Activated CD8-positive, alpha-beta T cell treated with anti-CD3 and anti-CD28 coated beads for 36 hours (primary cell): ENCODE measurements around the gene ALPK1. TPM values are rescaled to one million over a fixed set of nuclear protein-coding genes. Genes with fewer than 3 reads are reported as not detected.

Experiments
- ATAC-seq: fragments of 200-7000 bp; cut with Tn5 transposase; one replicate; pipeline ENCODE4 v1.10.0; 2021; ENCODE audit warnings: mild to moderate bottlenecking, moderate library complexity
- CTCF ChIA-PET: fragments of 350-600 bp; sonication (Branson Sonifier 250); formaldehyde crosslinking; loops from one replicate; lab custom pipeline; 2021; ENCODE audit warnings: antibody characterized with exemption; lab: Charles Lee
- POLR2A ChIA-PET: fragments of 350-600 bp; sonication (Branson Sonifier 250); formaldehyde crosslinking; loops from one replicate; lab custom pipeline; 2021; ENCODE audit warnings: antibody characterized with exemption; lab: Charles Lee
- DNase-seq: peaks from one replicate; pipeline ENCODE4 v3.0.0-alpha.2; 2020
- H3K27ac Mint-ChIP-seq: one replicate; pipeline ENCODE4 v1.8.0; 2021; ENCODE audit warnings: mild to moderate bottlenecking, mixed read lengths
- H3K27me3 Mint-ChIP-seq: one replicate; pipeline ENCODE4 v1.8.0; 2021; ENCODE audit warnings: mixed read lengths
- H3K36me3 Mint-ChIP-seq: one replicate; pipeline ENCODE4 v1.8.0; 2021; ENCODE audit warnings: low read depth, mixed read lengths
- H3K4me1 Mint-ChIP-seq: one replicate; pipeline ENCODE4 v1.8.0; 2021; ENCODE audit warnings: low read depth, mixed read lengths
- H3K4me3 Mint-ChIP-seq: one replicate; pipeline ENCODE4 v1.8.0; 2021; ENCODE audit warnings: mild to moderate bottlenecking, moderate library complexity, mixed read lengths
- H3K9me3 Mint-ChIP-seq: one replicate; pipeline ENCODE4 v1.8.0; 2021; ENCODE audit warnings: mixed read lengths
- CTCF ChIP-seq: fragments of 200-600 bp; IDR thresholded peaks from one replicate; pipeline ENCODE4 v1.8.0; 2022; ENCODE audit warnings: antibody characterized with exemption, mild to moderate bottlenecking
- intact Hi-C: fragments of 100-400 bp; cut with micrococcal nuclease; formaldehyde crosslinking; loops from one replicate; pipeline ENCODE4 v1.10.0; 2022
- total RNA-seq, 2 experiments: library from RNA; stranded (reverse); gene quantifications; one replicate each; pipeline ENCODE4 v1.2.3, GENCODE V29; 2021

Gene ALPK1
- total RNA-seq, 2 experiments from 2014 or later = 13.4 to 13.7 TPM

DNA sequence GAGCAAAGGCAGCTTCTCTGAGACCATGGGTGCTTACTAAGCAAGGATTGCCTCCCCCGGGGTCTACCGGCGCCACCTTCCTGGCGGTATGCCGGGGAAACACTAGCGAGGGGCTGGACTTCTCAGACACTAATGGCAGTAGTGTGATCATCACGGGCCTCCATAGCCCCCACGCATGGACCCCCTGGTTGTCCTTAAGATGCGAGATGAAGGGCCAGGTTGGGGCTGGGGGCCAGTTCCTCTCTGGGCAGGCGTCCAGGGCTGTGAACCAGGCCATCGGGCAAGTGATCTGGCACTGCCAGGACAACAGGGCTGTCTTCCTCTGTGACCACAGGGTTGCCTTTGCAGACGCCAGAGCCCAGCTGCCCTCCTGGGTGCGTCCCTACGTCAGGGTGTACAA is 60.7 kb downstream of the ALPK1 start:
- CTCF ChIA-PET = no interaction called here
- Mint-ChIP-seq H3K27me3 (no peaks in the 10 kb centered on the region), H3K36me3 (peaks cover 11% of the 10 kb centered on the region), H3K27ac (no peak overlapping the region), H3K9me3 (peaks cover 6% of the 10 kb centered on the region), H3K4me3 (no peak overlapping the region), H3K4me1 (no peaks in the 10 kb centered on the region)
- ATAC-seq (no peak), DNase-seq (no peak)
- TF ChIP-seq CTCF = no peak
- POLR2A ChIA-PET = no interaction called here
- intact Hi-C loops = no loop called here

GRCh38 chr4:112358415-112358814 is 61.2 kb downstream of the ALPK1 start:
- TF ChIP-seq CTCF = no peak
- no peaks in the 10 kb centered on the region for H3K27me3 Mint-ChIP-seq
- no peaks in the 10 kb centered on the region for H3K4me1 Mint-ChIP-seq
- peaks cover 11% of the 10 kb centered on the region for H3K36me3 Mint-ChIP-seq
- no peak for DNase-seq
- peaks cover 9% of the 10 kb centered on the region for H3K9me3 Mint-ChIP-seq
- ATAC-seq = no peak
- ChIA-PET POLR2A (no interaction called here), CTCF (no interaction called here)
- intact Hi-C loops = no loop called here
- H3K4me3 Mint-ChIP-seq = no peak overlapping the region
- no peak overlapping the region for H3K27ac Mint-ChIP-seq

DNA sequence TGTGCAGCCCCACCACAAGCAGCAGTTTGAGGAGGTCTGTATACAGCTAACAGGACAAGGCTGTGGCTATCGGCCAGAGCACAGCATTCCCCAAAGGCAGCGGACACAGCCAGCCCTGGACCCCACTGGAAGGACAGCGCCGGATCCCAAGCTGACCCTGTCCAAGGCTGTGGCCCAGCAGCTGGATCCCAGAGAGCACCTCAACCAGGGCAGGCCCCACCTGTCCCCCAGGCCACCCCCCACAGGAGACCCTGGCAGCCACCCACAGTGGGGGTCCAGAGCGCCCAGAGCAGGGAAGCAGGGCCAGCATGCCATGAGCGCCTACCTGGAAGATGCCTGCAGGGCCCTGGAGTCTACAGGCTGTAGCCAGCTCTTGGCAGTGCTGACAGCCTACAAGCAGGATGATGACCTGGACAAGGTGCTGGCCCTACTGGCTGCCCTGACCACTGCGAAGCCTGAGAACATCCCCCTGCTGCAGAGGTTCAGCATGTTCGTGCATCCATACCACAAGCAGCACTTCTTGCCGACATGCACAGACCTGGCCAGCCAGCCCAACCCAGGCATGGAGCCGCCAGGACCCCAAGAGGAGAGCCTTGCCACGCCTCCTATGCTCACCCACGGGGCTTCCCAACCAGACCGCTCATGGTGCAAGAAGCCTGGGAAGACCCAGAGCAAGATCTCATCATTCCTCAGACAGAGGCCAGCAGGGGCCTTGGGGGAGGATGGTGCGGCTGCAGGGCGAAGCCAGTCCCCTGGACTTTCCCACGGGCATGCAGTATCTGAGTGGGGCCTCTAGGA is 62.0 kb downstream of the ALPK1 start:
- H3K4me1 Mint-ChIP-seq = no peaks in the 10 kb centered on the region
- no peak for DNase-seq
- peaks cover 11% of the 10 kb centered on the region for H3K36me3 Mint-ChIP-seq
- no peak for ATAC-seq
- no peak for TF ChIP-seq CTCF
- intact Hi-C loops = no loop called here
- peaks cover 12% of the 10 kb centered on the region for H3K9me3 Mint-ChIP-seq
- H3K27me3 Mint-ChIP-seq = no peaks in the 10 kb centered on the region
- no peak overlapping the region for H3K27ac Mint-ChIP-seq
- no peak overlapping the region for H3K4me3 Mint-ChIP-seq
- POLR2A ChIA-PET = no interaction called here
- CTCF ChIA-PET = no interaction called here

DNA sequence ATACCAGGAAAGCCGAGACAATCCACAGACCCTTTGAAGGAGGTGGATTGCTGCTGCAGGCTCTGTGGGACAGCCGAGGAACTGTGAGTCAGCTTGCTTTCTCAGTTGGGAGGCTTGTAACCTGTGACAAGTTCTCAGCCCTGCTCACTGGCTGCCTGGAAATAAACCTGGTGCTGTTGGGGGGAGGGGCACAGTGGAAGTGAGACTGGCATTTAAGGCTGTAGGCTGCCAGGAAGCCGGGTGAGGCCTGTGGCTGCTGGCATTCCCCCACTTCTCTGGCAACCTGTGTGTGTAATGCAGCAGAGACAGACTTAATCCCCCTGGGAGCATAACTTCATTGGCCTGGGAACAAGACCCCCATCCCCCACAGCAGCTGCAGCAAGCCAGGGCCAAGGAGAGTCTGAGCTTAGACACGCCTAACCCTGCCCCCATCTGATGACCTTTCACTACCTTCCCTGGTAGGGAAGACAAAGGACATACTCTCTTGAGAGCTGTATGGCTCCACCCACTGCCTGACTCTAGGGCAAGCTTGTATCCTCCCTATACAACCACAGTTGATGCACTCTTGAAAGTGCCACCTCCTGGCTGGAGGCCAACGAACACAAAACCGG is 64.1 kb downstream of the ALPK1 start:
- peaks cover 25% of the 10 kb centered on the region for H3K9me3 Mint-ChIP-seq

More for the DNA sequence above, 64.1 kb downstream of the ALPK1 start:
- ATAC-seq (peak; percentile 79), DNase-seq (peak; percentile 48)
- CTCF ChIA-PET = interaction anchor here (1.1 kb wide), 1 partner anchor 34 kb away, joined by 3 read pairs; no protein-coding TSS in a partner anchor
- intact Hi-C loops = no loop called here
- H3K27me3 Mint-ChIP-seq = no peaks in the 10 kb centered on the region
- POLR2A ChIA-PET = no interaction called here
- H3K4me3 Mint-ChIP-seq = no peak overlapping the region
- no peak for TF ChIP-seq CTCF
- H3K4me1 Mint-ChIP-seq = no peaks in the 10 kb centered on the region
- H3K36me3 Mint-ChIP-seq = peaks cover 11% of the 10 kb centered on the region
- H3K27ac Mint-ChIP-seq = no peak overlapping the region
